GM18909 (cell line): ENCODE data around the gene RNPS1.
"Not testable (repeated sequence)": the region's sequence is repeated elsewhere in the genome, so short reads cannot be mapped to it uniquely, and the experiment has no call there.

Experiments
- ATAC-seq: cut with Tn5 transposase; IDR thresholded peaks from one replicate; pipeline ENCODE4 v1.9.1; 2021; ENCODE audit warnings: mild to moderate bottlenecking; ENCODE audit not compliant: unreplicated experiment, poor library complexity

The RNPS1 gene

GRCh38 chr16:2258530-2258929 lies 9.4 kb downstream of the RNPS1 start:
- ATAC-seq, result not testable (repeated sequence)

- ATAC-seq, result no peak
Observed at GRCh38 chr16:2257726-2258125, 10.2 kb downstream of the RNPS1 start.

- ATAC-seq, result no peak
Observed at GRCh38 chr16:2256531-2257140, 11.3 kb downstream of the RNPS1 start.

DNA sequence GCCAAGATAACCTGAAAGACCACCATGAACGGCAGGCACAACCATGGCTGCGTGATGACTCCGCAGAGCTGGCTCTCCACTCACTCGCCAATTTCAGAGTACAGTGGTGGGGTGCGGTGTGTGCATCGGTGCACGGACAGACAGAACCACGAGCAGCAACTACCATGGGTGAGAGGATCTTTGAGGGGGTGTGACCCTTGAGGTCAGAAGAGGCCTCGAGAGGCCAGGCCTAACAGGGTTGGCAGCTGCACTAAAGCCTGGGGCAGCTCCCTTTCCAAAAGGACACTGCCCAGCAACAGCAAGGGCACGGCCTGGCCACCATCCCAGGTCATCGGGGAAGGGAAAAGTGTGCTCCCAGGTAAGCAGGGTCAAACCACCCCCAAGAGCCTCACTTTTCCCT lies 14.6 kb downstream of the RNPS1 start:
- no peak for ATAC-seq

DNA sequence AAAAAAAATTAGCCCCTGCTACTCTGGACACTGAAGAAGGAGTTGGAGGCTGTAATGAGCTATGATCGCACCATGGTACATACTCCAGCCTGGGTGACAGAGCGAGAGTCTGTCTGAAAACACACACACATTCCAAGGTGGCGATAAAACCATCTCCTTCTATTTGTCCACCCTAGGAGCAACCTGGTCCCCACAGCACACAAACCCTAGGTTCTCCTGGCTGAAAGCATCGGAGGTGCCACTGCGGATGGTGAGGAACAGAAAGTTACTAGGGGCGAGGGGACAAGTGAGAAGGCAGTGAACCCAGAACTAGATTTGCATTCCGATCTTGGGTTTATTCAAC lies 15.1 kb downstream of the RNPS1 start:
- no peak for ATAC-seq

- peak; percentile 90 for ATAC-seq
Observed at GRCh38 chr16:2251296-2252111, 16.4 kb downstream of the RNPS1 start, which contains the start of gene ECI1. ECI1 (minus strand) TSS chr16:2251587; CDS start chr16:2251566, 21 bp downstream.

- ATAC-seq, result no peak
Observed at GRCh38 chr16:2250652-2251295, 17.2 kb downstream of the RNPS1 start.

DNA sequence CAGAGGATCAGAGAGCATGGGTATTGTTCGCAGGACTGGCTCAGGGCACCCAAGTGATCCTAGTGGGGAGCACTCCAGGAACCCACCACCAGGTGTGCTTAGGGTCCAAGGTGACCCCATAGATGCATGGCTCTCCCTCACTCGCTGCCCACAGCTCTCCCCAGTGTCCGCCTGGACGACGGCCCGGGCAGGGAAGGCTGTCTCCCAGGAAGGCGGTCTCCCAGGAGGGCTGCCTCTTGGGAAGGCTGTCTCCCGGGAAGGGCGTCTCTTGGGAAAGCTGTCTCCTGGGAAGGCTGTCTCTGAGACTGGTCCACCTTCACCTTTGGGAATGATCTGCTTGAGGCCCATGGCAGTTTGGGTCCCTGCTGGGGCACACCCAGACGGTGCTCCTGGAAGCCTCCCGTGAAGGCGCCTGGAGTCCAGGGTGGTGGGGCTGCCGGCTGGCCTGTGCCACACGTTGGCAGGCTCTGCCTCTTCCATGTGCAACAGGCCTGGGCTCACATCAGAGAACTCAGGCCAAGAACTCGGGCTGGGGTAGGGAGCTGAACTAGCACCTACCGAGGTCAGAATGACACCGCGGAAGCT lies 21.5 kb downstream of the RNPS1 start:
- ATAC-seq, result no peak

GRCh38 chr16:2244926-2245795 lies 22.8 kb downstream of the RNPS1 start:
- ATAC-seq, result no peak

- no peak for ATAC-seq
Observed at GRCh38 chr16:2244301-2244700, 23.6 kb downstream of the RNPS1 start.

- no peak for ATAC-seq
Observed at GRCh38 chr16:2243781-2244180, 24.1 kb downstream of the RNPS1 start.

DNA sequence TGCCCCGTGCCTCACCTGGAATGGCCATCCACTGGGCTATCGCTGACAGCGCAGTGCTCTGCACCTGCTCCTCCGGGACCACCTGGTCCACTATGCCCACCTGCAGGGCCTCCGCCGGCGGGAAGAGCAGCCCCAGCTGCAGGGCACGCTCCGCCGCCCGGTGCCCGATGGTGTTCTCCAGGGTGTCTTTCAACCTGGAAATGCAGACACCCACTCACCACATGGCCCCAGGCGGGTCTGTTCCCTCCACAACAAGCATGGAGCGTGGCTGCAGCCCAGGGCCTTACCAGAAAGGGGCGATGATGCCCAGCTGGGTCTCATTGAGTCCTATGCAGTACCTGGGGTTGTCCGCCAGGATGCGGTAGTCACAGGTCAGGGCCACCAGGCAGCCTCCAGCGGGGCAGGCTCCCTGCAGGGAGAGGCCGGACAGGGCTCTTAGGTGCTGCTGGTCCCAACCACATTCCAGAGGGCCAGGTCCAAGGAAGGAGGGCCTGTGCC lies 24.8 kb downstream of the RNPS1 start:
- ATAC-seq, result no peak

DNA sequence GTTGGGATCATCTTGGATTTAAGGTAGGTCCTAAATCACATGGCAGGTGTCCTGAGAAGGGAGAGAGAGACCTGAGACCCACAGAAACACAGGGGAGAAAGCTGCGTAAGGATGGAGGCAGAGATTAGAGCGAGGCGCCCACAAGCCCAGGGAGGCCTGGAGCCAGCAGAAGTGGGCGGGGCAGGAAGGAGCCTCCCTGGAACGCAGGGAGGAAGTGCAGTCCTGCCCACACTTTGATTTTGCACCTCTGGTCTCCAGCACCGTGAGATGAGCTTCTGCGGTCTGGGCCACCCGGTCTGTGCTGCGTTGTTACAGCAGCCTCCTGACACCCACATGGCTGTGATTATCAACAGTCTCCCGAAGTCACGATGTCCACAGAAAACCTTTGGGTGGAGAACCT lies 25.3 kb downstream of the RNPS1 start:
- ATAC-seq, result no peak

DNA sequence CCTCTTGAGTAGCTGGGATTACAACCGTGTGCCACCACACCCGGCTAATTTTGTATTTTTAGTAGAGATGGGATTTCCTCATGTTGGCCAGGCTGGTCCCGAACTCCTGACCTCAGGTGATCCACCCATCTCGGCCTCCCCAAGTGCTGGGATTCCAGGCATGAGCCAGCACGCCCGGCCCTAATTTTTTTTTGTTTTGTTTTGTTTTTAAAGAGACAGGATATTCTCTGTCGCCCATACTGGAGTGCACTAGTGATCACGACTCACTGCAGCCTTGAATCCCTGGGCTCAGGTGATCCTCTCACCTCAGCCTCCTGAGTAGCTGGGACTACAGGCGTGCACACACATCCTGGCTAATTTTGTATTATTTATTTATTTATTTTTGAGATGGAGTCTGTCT lies 27.6 kb downstream of the RNPS1 start:
- ATAC-seq, result not testable (repeated sequence)

DNA sequence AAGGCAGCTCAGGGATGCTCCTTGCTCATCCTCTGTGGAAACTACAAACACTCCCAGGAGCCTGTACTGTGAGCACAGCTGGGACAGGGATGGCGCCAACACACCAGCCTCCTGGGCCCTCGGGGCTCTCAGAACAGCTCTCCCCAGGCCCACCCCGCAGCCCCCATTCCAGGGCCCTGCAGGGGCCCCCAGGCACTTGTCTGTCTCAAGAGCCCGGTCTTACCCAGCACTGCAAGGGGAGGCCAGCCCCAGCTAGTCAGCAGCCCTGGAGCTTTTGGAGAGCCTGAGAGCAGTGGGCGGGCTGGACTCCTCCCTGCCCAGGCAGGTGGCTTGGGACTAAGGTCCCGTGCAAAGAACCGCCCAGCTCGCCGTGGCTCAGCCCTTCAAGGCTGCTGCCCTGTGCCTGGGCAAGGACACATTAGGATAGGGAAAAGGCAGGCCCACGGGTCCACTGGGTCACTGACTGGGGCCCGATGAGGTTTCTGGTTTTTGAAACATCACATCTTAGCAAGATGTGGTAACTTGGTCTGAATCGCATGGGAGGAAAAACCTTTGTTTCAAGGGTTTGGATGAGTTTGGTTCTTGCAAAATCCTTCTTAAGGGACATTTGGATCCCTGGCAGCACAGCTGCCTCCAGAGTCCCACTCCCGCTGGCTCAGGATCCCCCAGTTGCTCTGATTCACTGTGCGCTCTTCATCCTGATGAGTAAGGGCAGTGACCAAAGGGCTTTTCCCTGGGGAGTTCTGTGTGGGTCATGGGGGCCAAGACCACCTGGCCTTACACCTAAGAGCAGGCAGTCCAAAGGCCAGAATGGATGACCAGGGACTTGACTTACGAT lies 28.9 kb downstream of the RNPS1 start:
- no peak for ATAC-seq

- no peak for ATAC-seq
Observed at GRCh38 chr16:2238150-2238837, 29.6 kb downstream of the RNPS1 start.

DNA sequence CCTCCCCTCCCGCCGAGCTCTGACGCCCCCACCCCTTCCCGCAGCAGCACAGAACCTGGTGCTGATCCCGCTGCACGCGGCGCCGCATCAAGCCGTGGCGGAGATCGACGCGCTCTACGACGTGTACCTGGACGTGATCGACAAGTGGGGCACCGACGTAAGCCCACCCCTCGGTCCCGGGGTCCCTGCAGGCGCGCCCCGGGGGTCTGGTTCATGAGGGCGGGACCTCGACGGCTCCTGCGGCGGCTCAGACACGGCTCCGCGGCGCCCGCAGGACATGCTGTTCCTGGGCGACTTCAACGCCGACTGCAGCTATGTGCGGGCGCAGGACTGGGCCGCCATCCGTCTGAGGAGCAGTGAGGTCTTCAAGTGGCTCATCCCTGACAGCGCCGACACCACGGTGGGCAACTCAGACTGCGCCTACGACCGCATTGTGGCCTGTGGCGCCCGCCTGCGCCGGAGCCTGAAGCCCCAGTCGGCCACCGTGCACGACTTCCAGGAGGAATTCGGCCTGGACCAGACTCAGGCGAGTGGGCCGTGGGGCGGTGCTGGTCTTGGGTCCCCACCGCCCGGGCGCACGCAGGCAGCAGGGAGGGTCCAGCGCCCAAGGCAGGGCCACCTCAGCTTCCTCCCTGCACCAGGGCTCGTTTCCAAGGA lies 30.3 kb downstream of the RNPS1 start:
- ATAC-seq, result no peak

DNA sequence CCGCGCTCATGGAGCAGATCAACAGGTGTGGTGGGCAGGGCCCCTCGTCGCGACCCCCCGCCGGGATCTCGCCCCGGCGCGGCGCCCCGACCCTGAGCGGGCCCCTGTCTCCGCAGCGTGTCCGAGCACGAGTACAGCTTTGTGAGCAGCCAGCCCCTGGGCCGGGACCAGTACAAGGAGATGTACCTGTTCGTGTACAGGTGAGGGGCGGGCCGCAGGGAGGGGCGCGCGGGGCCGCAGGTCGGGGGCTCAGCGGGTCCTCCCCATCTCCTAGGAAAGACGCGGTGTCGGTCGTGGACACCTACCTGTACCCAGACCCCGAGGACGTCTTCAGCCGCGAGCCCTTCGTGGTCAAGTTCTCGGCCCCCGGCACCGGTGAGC lies 30.8 kb downstream of the RNPS1 start:
- no peak for ATAC-seq
